ENCODE measurements around the gene SPATA9. TPM values are rescaled to one million over a fixed set of nuclear protein-coding genes. Genes with fewer than 3 reads are reported as not detected.

Gene SPATA9
- total and polyA plus RNA-seq, 9 of the 15 experiments (the other 6 are each of a cell fraction or from before 2014, with no cell fraction given) = 0.16 to 5.5 (median 0.39) TPM; not detected in 3

DNA sequence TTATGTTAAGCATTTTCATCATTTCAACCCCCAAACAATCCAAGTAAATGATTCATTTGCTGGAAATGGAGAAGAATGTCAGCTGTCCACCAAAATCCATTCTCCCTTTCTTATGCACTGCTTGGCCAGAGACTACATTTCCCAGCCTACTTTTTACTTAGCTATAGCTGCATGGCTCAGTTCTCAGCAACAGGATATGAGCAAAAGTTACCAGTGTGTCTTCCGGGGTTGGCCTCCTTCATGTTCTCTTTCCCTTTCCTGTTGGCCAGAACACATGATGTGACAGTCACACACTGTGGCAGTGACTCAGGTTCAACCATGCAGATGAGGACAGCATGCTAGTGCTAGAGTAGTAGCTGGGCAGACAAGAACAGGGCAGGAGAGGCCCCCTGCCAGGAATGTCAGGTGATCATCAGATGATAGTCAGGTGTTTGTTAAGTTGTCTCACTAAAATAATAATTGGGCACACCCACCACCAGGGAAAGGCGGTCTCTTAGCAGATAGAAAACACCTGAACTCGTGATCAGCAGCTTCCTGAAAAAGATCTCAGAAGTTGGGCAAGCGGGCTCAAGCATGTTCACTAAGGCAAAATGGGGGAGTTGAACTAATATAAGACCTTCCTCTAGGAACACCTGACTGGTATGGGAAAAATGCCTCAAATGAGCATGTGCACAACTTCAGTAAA lies 50.7 kb downstream of the SPATA9 start (continued):
- TF ChIP-seq, protein P1, sequence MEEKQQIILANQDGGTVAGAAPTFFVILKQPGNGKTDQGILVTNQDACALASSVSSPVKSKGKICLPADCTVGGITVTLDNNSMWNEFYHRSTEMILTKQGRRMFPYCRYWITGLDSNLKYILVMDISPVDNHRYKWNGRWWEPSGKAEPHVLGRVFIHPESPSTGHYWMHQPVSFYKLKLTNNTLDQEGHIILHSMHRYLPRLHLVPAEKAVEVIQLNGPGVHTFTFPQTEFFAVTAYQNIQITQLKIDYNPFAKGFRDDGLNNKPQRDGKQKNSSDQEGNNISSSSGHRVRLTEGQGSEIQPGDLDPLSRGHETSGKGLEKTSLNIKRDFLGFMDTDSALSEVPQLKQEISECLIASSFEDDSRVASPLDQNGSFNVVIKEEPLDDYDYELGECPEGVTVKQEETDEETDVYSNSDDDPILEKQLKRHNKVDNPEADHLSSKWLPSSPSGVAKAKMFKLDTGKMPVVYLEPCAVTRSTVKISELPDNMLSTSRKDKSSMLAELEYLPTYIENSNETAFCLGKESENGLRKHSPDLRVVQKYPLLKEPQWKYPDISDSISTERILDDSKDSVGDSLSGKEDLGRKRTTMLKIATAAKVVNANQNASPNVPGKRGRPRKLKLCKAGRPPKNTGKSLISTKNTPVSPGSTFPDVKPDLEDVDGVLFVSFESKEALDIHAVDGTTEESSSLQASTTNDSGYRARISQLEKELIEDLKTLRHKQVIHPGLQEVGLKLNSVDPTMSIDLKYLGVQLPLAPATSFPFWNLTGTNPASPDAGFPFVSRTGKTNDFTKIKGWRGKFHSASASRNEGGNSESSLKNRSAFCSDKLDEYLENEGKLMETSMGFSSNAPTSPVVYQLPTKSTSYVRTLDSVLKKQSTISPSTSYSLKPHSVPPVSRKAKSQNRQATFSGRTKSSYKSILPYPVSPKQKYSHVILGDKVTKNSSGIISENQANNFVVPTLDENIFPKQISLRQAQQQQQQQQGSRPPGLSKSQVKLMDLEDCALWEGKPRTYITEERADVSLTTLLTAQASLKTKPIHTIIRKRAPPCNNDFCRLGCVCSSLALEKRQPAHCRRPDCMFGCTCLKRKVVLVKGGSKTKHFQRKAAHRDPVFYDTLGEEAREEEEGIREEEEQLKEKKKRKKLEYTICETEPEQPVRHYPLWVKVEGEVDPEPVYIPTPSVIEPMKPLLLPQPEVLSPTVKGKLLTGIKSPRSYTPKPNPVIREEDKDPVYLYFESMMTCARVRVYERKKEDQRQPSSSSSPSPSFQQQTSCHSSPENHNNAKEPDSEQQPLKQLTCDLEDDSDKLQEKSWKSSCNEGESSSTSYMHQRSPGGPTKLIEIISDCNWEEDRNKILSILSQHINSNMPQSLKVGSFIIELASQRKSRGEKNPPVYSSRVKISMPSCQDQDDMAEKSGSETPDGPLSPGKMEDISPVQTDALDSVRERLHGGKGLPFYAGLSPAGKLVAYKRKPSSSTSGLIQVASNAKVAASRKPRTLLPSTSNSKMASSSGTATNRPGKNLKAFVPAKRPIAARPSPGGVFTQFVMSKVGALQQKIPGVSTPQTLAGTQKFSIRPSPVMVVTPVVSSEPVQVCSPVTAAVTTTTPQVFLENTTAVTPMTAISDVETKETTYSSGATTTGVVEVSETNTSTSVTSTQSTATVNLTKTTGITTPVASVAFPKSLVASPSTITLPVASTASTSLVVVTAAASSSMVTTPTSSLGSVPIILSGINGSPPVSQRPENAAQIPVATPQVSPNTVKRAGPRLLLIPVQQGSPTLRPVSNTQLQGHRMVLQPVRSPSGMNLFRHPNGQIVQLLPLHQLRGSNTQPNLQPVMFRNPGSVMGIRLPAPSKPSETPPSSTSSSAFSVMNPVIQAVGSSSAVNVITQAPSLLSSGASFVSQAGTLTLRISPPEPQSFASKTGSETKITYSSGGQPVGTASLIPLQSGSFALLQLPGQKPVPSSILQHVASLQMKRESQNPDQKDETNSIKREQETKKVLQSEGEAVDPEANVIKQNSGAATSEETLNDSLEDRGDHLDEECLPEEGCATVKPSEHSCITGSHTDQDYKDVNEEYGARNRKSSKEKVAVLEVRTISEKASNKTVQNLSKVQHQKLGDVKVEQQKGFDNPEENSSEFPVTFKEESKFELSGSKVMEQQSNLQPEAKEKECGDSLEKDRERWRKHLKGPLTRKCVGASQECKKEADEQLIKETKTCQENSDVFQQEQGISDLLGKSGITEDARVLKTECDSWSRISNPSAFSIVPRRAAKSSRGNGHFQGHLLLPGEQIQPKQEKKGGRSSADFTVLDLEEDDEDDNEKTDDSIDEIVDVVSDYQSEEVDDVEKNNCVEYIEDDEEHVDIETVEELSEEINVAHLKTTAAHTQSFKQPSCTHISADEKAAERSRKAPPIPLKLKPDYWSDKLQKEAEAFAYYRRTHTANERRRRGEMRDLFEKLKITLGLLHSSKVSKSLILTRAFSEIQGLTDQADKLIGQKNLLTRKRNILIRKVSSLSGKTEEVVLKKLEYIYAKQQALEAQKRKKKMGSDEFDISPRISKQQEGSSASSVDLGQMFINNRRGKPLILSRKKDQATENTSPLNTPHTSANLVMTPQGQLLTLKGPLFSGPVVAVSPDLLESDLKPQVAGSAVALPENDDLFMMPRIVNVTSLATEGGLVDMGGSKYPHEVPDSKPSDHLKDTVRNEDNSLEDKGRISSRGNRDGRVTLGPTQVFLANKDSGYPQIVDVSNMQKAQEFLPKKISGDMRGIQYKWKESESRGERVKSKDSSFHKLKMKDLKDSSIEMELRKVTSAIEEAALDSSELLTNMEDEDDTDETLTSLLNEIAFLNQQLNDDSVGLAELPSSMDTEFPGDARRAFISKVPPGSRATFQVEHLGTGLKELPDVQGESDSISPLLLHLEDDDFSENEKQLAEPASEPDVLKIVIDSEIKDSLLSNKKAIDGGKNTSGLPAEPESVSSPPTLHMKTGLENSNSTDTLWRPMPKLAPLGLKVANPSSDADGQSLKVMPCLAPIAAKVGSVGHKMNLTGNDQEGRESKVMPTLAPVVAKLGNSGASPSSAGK (IDR thresholded peaks at IDR 0.05) = peak; percentile 34; the same call in 1 of the 2 replicates
- TF ChIP-seq, protein P2, sequence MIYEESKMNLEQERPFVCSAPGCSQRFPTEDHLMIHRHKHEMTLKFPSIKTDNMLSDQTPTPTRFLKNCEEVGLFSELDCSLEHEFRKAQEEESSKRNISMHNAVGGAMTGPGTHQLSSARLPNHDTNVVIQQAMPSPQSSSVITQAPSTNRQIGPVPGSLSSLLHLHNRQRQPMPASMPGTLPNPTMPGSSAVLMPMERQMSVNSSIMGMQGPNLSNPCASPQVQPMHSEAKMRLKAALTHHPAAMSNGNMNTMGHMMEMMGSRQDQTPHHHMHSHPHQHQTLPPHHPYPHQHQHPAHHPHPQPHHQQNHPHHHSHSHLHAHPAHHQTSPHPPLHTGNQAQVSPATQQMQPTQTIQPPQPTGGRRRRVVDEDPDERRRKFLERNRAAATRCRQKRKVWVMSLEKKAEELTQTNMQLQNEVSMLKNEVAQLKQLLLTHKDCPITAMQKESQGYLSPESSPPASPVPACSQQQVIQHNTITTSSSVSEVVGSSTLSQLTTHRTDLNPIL (CRISPR knock-in tag; IDR thresholded peaks at IDR 0.05) = no peak
- TF ChIP-seq, protein P3, sequence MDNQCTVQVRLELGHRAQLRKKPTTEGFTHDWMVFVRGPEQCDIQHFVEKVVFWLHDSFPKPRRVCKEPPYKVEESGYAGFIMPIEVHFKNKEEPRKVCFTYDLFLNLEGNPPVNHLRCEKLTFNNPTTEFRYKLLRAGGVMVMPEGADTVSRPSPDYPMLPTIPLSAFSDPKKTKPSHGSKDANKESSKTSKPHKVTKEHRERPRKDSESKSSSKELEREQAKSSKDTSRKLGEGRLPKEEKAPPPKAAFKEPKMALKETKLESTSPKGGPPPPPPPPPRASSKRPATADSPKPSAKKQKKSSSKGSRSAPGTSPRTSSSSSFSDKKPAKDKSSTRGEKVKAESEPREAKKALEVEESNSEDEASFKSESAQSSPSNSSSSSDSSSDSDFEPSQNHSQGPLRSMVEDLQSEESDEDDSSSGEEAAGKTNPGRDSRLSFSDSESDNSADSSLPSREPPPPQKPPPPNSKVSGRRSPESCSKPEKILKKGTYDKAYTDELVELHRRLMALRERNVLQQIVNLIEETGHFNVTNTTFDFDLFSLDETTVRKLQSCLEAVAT (IDR thresholded peaks at IDR 0.05) = no peak
- TF ChIP-seq, protein P4, sequence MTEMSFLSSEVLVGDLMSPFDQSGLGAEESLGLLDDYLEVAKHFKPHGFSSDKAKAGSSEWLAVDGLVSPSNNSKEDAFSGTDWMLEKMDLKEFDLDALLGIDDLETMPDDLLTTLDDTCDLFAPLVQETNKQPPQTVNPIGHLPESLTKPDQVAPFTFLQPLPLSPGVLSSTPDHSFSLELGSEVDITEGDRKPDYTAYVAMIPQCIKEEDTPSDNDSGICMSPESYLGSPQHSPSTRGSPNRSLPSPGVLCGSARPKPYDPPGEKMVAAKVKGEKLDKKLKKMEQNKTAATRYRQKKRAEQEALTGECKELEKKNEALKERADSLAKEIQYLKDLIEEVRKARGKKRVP (CRISPR knock-in tag; IDR thresholded peaks at IDR 0.05) = no peak
- TF ChIP-seq ZNF507 (tag; conservative IDR thresholded peaks at IDR 0.05) = no peak
- peak; percentile 76 for TF ChIP-seq TBP (optimal IDR thresholded peaks at IDR 0.05; ENCODE audit: low read depth, low read length)
- TF ChIP-seq GTF2A2 (tag; IDR thresholded peaks at IDR 0.05) = 0 out of 2 replicates have a peak, but pooled peaks have one; percentile 25
- TF ChIP-seq, protein P5, sequence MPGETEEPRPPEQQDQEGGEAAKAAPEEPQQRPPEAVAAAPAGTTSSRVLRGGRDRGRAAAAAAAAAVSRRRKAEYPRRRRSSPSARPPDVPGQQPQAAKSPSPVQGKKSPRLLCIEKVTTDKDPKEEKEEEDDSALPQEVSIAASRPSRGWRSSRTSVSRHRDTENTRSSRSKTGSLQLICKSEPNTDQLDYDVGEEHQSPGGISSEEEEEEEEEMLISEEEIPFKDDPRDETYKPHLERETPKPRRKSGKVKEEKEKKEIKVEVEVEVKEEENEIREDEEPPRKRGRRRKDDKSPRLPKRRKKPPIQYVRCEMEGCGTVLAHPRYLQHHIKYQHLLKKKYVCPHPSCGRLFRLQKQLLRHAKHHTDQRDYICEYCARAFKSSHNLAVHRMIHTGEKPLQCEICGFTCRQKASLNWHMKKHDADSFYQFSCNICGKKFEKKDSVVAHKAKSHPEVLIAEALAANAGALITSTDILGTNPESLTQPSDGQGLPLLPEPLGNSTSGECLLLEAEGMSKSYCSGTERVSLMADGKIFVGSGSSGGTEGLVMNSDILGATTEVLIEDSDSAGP (CRISPR knock-in tag; IDR thresholded peaks at IDR 0.05) = no peak
- TF ChIP-seq ZFPM2 (CRISPR knock-in tag; IDR thresholded peaks at IDR 0.05) = no peak
- no peak for TF ChIP-seq ZNF197 (CRISPR knock-in tag; IDR thresholded peaks at IDR 0.05; ENCODE audit: low read depth)
